MCF 10A (cell line): ENCODE measurements around the gene LTB4R2. TPM values are rescaled to one million over a fixed set of nuclear protein-coding genes. Genes with fewer than 3 reads are reported as not detected.

Source experiments
- BruUV-seq: library from RNA; stranded (reverse); fragments of 400-500 nt; replicated peaks from 2 replicates; lab custom pipeline; 2021; lab: Mats Ljungman, UMichigan
- CTCF ChIA-PET: fragments of 300-600 bp; sonication (Branson Sonifier 250); formaldehyde crosslinking; extraction: SDS; loops from one replicate; lab custom pipeline; 2021; ENCODE audit warnings: antibody characterized with exemption, inconsistent platforms; lab: Yijun Ruan, JAX
- POLR2A ChIA-PET: fragments of 300-600, 350-650 bp; sonication (Branson Sonifier 250); formaldehyde crosslinking; extraction: SDS; loops from one replicate; lab custom pipeline; 2020; ENCODE audit warnings: antibody characterized with exemption, inconsistent platforms; lab: Yijun Ruan, JAX
- DNase-seq: peaks from one replicate; pipeline ENCODE4 v3.0.0-alpha.2; 2018; ENCODE audit not compliant: unreplicated experiment
- H3K27ac Mint-ChIP-seq: one replicate; pipeline ENCODE4 v1.8.0; 2022; ENCODE audit warnings: mild to moderate bottlenecking, low read depth, mixed read lengths; ENCODE audit not compliant: unreplicated experiment
- H3K27me3 Mint-ChIP-seq: one replicate; pipeline ENCODE4 v1.8.0; 2022; ENCODE audit warnings: mixed read lengths; ENCODE audit not compliant: insufficient read depth, unreplicated experiment
- H3K36me3 Mint-ChIP-seq: one replicate; pipeline ENCODE4 v1.8.0; 2022; ENCODE audit warnings: mild to moderate bottlenecking, moderate library complexity, mixed read lengths; ENCODE audit not compliant: insufficient read depth, unreplicated experiment
- H3K4me1 Mint-ChIP-seq: one replicate; pipeline ENCODE4 v1.8.0; 2022; ENCODE audit warnings: mixed read lengths; ENCODE audit not compliant: insufficient read depth, unreplicated experiment
- H3K4me3 Mint-ChIP-seq: one replicate; pipeline ENCODE4 v1.8.0; 2022; ENCODE audit warnings: mild to moderate bottlenecking, moderate library complexity, mixed read lengths; ENCODE audit not compliant: unreplicated experiment
- H3K9me3 Mint-ChIP-seq: one replicate; pipeline ENCODE4 v1.8.0; 2022; ENCODE audit warnings: mixed read lengths; ENCODE audit not compliant: unreplicated experiment
- CTCF ChIP-seq: fragments of 200-600 bp; IDR thresholded peaks from one replicate; pipeline ENCODE4 v1.8.0; 2022; ENCODE audit warnings: antibody characterized with exemption, mild to moderate bottlenecking; ENCODE audit not compliant: unreplicated experiment
- intact Hi-C: fragments of 100-400 bp; cut with micrococcal nuclease; formaldehyde crosslinking; loops from 2 replicates; pipeline ENCODE4 v1.14.1; 2022
- total RNA-seq: library from RNA; stranded (reverse); gene quantifications from 2 replicates; pipeline ENCODE4 v1.2.3, GENCODE V29; 2022

The LTB4R2 gene
- total RNA-seq, 1 experiment from 2014 or later = 21.7 TPM

DNA sequence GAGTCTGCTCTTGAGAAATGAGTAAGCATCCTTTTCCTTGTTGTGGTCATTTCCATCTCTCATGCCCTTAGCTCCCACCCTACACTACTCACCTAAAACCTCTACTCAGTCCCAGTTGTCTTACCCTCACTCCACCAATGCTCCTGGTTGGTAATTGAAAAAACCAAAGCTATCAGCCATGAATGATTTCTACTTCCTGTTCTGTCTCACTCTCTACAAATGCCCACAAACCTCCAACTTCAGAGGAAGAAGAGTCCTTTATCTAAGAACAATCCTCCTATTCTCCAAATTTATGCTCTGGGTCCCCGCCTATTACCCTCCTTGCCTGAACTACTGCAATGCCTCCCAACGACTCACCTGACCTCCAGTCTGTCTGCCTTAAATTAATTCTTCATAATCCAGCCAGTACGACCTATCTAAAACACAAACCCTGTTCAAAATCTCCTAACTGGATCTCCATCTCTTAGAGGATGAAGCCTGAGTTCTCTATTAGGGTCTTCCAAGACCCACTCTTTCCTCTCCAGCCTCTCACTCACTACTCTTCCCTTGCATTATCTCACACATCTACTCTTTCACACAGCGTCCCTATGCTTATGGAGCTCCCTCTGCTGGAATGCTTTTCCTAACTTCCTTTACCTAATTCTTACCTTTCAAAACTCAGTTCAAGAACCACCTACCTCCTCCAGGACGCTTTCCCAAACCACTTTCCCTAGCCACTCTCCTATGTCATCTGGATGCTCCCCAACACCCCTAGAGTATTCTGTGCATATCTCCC, 12.6 kb upstream of the LTB4R2 start:
- CTCF ChIA-PET = interaction anchor here (0.6 to 11.2 kb wide), 33 partner anchors 8 to 976 kb away, joined by 3 to 414 read pairs (median 4); partner anchors contain the start of genes CHMP4A, CIDEB, GMPR2 and IRF9
- peak overlapping the region; percentile 11 for H3K27ac Mint-ChIP-seq
- no TSS peak for BruUV-seq

DNA sequence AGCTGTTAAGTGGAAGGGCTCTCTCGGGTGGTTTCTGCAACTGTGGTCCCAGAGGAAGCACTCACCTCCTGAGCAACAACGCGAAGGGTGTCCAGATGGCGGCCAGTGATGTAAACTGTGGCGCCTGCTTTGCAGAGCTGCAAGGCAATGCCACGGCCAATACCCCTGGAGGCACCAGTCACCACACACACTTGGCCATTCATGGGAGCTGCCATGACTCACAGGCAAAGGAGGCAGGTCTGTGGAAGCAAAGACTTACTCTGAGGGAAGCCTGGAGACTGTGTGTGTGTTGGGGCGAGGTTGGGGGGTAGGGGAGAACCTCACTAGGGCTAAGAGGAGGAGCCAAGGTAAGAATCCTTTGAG, 11.1 kb upstream of the LTB4R2 start:
- BruUV-seq = no TSS peak
- Mint-ChIP-seq H3K27ac (peak overlapping the region; percentile 78), H3K36me3 (peaks cover 65% of the 10 kb centered on the region), H3K4me1 (peaks cover 33% of the 10 kb centered on the region), H3K27me3 (no peaks in the 10 kb centered on the region), H3K9me3 (no peaks in the 10 kb centered on the region), H3K4me3 (peak overlapping the region; percentile 95)
- DNase-seq = peak; percentile 91
- ChIA-PET POLR2A (interaction anchor here (0.5 to 7.6 kb wide), 31 partner anchors 8 to 190 kb away, joined by 3 to 187 read pairs (median 5); partner anchors contain the start of genes CHMP4A, CIDEB, EMC9 and GMPR2), CTCF (interaction anchor here (1.0 to 11.2 kb wide), 10 partner anchors 9 to 256 kb away, joined by 3 to 414 read pairs (median 33); partner anchors contain the start of genes CHMP4A, CIDEB, GMPR2 and LTB4R)
- TF ChIP-seq CTCF = no peak
- intact Hi-C loops = loop anchor here (2.0 to 5.0 kb wide), 2 partner anchors 192 to 284 kb away; no protein-coding TSS in a partner anchor

More for the DNA sequence above, 12.6 kb upstream of the LTB4R2 start:
- Mint-ChIP-seq H3K36me3 (peaks cover 64% of the 10 kb centered on the region), H3K4me1 (peaks cover 33% of the 10 kb centered on the region), H3K4me3 (peak overlapping the region; percentile 22), H3K9me3 (no peaks in the 10 kb centered on the region), H3K27me3 (no peaks in the 10 kb centered on the region)
- POLR2A ChIA-PET = interaction anchor here (0.5 to 7.6 kb wide), 24 partner anchors 8 to 189 kb away, joined by 3 to 187 read pairs (median 4); partner anchors contain the start of genes CHMP4A, CIDEB, DCAF11 and GMPR2
- DNase-seq = peak; percentile 71
- intact Hi-C loops = loop anchor here (1.0 to 5.0 kb wide), 4 partner anchors 26 to 190 kb away; partner anchors contain the start of genes MDP1 and RABGGTA
- peak; percentile 43 for TF ChIP-seq CTCF

DNA sequence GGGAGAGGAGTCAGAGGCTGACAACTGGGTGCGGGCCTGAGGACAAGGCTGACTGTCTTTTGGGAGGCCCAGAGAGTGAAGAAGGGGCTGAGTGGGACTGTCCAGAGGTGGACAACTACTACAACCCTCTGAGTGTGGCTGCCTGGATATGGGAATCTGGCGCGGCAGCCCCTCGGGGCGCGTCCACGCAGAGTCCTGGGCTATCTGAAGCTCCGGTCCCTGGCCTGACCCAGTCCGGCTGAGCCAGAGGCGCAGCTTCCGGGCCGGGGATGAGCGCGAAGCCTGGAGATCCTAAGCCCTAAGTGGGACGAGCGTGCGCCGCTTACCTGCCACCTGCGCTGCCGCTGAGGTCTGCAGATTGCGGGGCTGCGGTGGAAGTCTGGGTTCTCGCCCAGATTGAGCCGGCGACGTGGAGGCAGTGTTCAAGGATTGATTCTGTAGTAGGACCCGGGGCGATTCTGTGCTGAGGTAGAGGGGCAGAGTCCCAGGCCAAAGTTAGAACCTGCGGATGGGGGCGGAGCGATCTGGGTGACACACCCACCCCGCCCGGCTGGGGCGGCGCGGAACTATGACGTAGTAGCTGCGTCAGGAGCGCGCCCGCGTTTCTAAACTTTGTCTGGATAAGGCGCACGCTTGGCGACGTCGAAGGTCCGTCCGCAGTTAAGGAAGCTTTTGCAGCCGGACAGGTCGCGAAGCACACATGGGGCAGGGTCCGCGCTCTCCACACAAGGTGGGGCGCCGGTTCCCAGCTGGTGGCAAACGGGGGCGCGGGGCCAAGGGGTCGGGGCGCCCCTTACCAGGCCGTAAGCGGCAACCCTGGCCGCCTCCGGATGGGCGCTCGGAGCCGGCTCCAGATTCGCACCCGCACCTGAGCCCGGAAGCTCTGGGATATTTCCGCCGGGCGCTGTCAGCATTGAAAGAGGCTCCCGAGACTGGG, 10.4 kb upstream of the LTB4R2 start, which contains the start of the genes DHRS1 and NOP9:
TSS of gene DHRS1 (minus strand) at position 526 of the 937 bp plus-strand sequence. CDS start 674 bp downstream, outside the sequence.
TSS of gene NOP9 (plus strand) at position 596 of the 937 bp plus-strand sequence. CDS start at position 701, 105 bp downstream.
- H3K4me1 Mint-ChIP-seq = peaks cover 33% of the 10 kb centered on the region
- intact Hi-C loops = loop anchor here (2.0 to 5.0 kb wide), 2 partner anchors 192 to 285 kb away; no protein-coding TSS in a partner anchor
- POLR2A ChIA-PET = interaction anchor here (0.7 to 7.6 kb wide), 39 partner anchors 7 to 191 kb away, joined by 3 to 187 read pairs (median 5); partner anchors contain the start of genes CBLN3, CHMP4A, CIDEB and DCAF11

More for the DNA sequence above, 10.4 kb upstream of the LTB4R2 start, which contains the start of the genes DHRS1 and NOP9:
- peak; percentile 91 for DNase-seq
- CTCF ChIA-PET = interaction anchor here (0.7 to 11.2 kb wide), 14 partner anchors 10 to 189 kb away, joined by 3 to 414 read pairs (median 16); partner anchors contain the start of genes CHMP4A, CIDEB, DCAF11 and GMPR2
- Mint-ChIP-seq H3K27ac (peak within 1 kb of the TSS; percentile 78), H3K4me3 (peak within 1 kb of the TSS; percentile 95), H3K9me3 (no peaks in the 10 kb centered on the region), H3K27me3 (no peaks in the 10 kb centered on the region), H3K36me3 (peaks cover 66% of the 10 kb centered on the region)
- BruUV-seq = TSS peak; percentile 64
- no peak for TF ChIP-seq CTCF
